ENCODE data around the gene CRADD. TPM values are rescaled to one million over a fixed set of nuclear protein-coding genes. Genes with fewer than 3 reads are reported as not detected.

The CRADD gene
- total and polyA plus RNA-seq, 8 donors: 8.4 to 21.4 (median 10.3) TPM

GRCh38 chr12:93745286-93745685 lies 68.1 kb downstream of the CRADD start:
- no peak overlapping the region for H3K4me3 ChIP-seq
- intact Hi-C loops (cut with DNase I): no loop called here
- no peaks in the 10 kb centered on the region for H3K36me3 ChIP-seq
- no peak for ATAC-seq
- H3K27ac ChIP-seq: no peak overlapping the region
- H3K27me3 ChIP-seq: no peaks in the 10 kb centered on the region
- H3K9me3 ChIP-seq: no peaks in the 10 kb centered on the region
- no peak for DNase-seq
- no peak for TF ChIP-seq CTCF (IDR thresholded peaks at IDR 0.05)
- H3K4me1 ChIP-seq: peaks cover 5 to 31% of the 10 kb centered on the region in 2 donors

GRCh38 chr12:93746572-93747168 lies 69.5 kb downstream of the CRADD start:
- no peaks in the 10 kb centered on the region for H3K27me3 ChIP-seq
- no peak overlapping the region for H3K4me3 ChIP-seq
- no peaks in the 10 kb centered on the region for H3K36me3 ChIP-seq
- H3K4me1 ChIP-seq: peaks cover 0 to 18% of the 10 kb centered on the region in 2 donors
- H3K27ac ChIP-seq: no peak overlapping the region
- no peaks in the 10 kb centered on the region for H3K9me3 ChIP-seq
- no peak for ATAC-seq
- TF ChIP-seq CTCF (IDR thresholded peaks at IDR 0.05): no peak
- intact Hi-C loops (cut with DNase I): no loop called here
- no peak for DNase-seq

GRCh38 chr12:93748672-93749383 lies 71.7 kb downstream of the CRADD start:
- Histone ChIP-seq H3K4me3 (no peak overlapping the region), H3K36me3 (no peaks in the 10 kb centered on the region), H3K4me1 (peaks cover 0 to 5% of the 10 kb centered on the region in 2 donors), H3K27ac (no peak overlapping the region), H3K27me3 (no peaks in the 10 kb centered on the region), H3K9me3 (peaks cover 0 to 3% of the 10 kb centered on the region in 2 donors)
- ATAC-seq: no peak
- no peak for DNase-seq
- no peak for TF ChIP-seq CTCF (IDR thresholded peaks at IDR 0.05)
- intact Hi-C loops (cut with DNase I): no loop called here

DNA sequence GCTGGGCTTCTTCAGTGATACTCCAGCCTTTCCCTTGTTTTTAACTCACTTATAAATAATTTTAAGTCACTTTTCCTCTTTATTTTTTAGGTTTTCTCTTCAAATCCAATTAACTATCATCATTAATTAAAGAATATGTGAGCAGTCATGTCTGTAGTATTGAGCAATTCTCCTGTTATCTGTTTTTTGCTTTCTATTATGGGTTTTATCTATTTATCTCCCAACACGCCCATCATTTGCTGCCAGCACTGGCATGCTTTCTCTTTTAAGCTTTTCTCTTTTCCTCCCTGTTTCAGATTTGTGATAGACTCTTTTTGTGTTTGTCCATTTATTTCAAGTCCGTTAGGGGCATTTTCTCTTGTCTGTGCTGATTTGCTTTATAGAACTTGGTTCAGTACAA lies 72.3 kb downstream of the CRADD start:
- no peaks in the 10 kb centered on the region for H3K4me1 ChIP-seq
- peaks cover 0 to 3% of the 10 kb centered on the region in 2 donors for H3K9me3 ChIP-seq
- H3K4me3 ChIP-seq: no peak overlapping the region
- intact Hi-C loops (cut with DNase I): no loop called here
- no peaks in the 10 kb centered on the region for H3K27me3 ChIP-seq
- DNase-seq: no peak
- no peaks in the 10 kb centered on the region for H3K36me3 ChIP-seq
- ATAC-seq: no peak
- no peak overlapping the region for H3K27ac ChIP-seq
- no peak for TF ChIP-seq CTCF (IDR thresholded peaks at IDR 0.05)

DNA sequence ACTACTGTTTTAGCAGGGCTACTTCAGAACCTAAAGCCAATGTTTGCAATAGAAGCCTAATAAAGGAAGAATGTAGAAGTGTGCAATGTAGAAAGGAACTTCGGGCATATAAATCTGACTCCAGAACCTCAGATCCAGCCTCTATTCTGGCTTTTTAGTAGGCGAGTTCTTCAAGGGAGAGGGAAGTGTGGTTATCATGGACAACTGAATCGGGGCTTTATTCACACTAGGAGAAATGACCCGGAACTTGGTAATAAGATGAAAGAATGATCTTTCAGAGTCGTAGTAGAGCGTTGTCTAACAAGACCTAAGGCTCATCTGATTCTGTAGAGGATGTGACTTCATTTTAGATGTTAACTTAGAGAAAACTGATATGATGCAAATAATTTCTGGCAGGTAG lies 72.9 kb downstream of the CRADD start:
- Histone ChIP-seq H3K36me3 (no peaks in the 10 kb centered on the region), H3K4me1 (no peaks in the 10 kb centered on the region), H3K27ac (no peak overlapping the region), H3K9me3 (peaks cover 0 to 3% of the 10 kb centered on the region in 2 donors), H3K4me3 (no peak overlapping the region), H3K27me3 (no peaks in the 10 kb centered on the region)
- DNase-seq: no peak
- intact Hi-C loops (cut with DNase I): no loop called here
- no peak for ATAC-seq
- no peak for TF ChIP-seq CTCF (IDR thresholded peaks at IDR 0.05)

Data from left lung (tissue), 10 donors.